HG03521 (cell line): ENCODE results near the gene CCNL1.

Source experiments
- ATAC-seq: cut with Tn5 transposase; IDR thresholded peaks from one replicate; pipeline ENCODE4 v1.9.1; 2021; ENCODE audit warnings: mild to moderate bottlenecking, moderate library complexity; ENCODE audit not compliant: unreplicated experiment

CCNL1 gene

GRCh38 chr3:157147099-157147803 is 12.7 kb downstream of the CCNL1 start:
- no peak for ATAC-seq

GRCh38 chr3:157145606-157146322 is 14.2 kb downstream of the CCNL1 start:
- ATAC-seq: no peak

GRCh38 chr3:157142315-157142714 is 17.6 kb downstream of the CCNL1 start:
- ATAC-seq: no peak

GRCh38 chr3:157139938-157140534 is 19.9 kb downstream of the CCNL1 start:
- ATAC-seq: no peak

- ATAC-seq: peak; percentile 13
Measured at GRCh38 chr3:157136647-157137387, 23.1 kb downstream of the CCNL1 start.

- ATAC-seq: no peak
Measured at GRCh38 chr3:157135671-157136396, 24.1 kb downstream of the CCNL1 start.

- ATAC-seq: no peak
Measured at GRCh38 chr3:157134620-157135191, 25.2 kb downstream of the CCNL1 start.

- no peak for ATAC-seq
Measured at GRCh38 chr3:157133434-157134320, 26.3 kb downstream of the CCNL1 start.

- no peak for ATAC-seq
Measured at GRCh38 chr3:157132936-157133335, 27.0 kb downstream of the CCNL1 start.

- ATAC-seq: no peak
Measured at GRCh38 chr3:157132341-157132740, 27.6 kb downstream of the CCNL1 start.

- no peak for ATAC-seq
Measured at GRCh38 chr3:157131861-157132260, 28.1 kb downstream of the CCNL1 start.

GRCh38 chr3:157130467-157131251 is 29.3 kb downstream of the CCNL1 start:
- ATAC-seq: no peak

GRCh38 chr3:157129803-157130466 is 30.0 kb downstream of the CCNL1 start:
- no peak for ATAC-seq

GRCh38 chr3:157128771-157129681 is 30.9 kb downstream of the CCNL1 start:
- no peak for ATAC-seq

GRCh38 chr3:157127831-157128767 is 31.8 kb downstream of the CCNL1 start:
- ATAC-seq: no peak

GRCh38 chr3:157127268-157127667 is 32.7 kb downstream of the CCNL1 start:
- ATAC-seq: no peak
